OCI-LY3 (cell line): ENCODE results near the gene PCA3.
"Not testable (repeated sequence)": the region's sequence is repeated elsewhere in the genome, so short reads cannot be mapped to it uniquely, and the experiment has no call there.

Experiments used
- H2AFZ ChIP-seq: fragments of 200-600, 300-600 bp; shearing (Covaris generic); 2 replicates; pipeline ENCODE4 v1.6.0; 2014; ENCODE audit warnings: antibody characterized with exemption, low read depth, low read length
- H3K27ac ChIP-seq: fragments of 200-600, 300-600 bp; sonication (generic); 2 replicates; pipeline ENCODE4 v1.5.1; 2014; ENCODE audit warnings: mild to moderate bottlenecking, low read length, moderate library complexity, mixed read lengths
- H3K27me3 ChIP-seq: fragments of 200-600, 300-600 bp; sonication (generic); 2 replicates; pipeline ENCODE4 v1.6.1; 2014; ENCODE audit warnings: low read depth, low read length, mixed read lengths
- H3K36me3 ChIP-seq: fragments of 200-600, 300-600 bp; sonication (generic); replicated peaks from 2 replicates; pipeline ENCODE3; 2014; ENCODE audit warnings: low read depth, low read length, mixed read lengths
- H3K4me1 ChIP-seq: fragments of 300-600, 200-600 bp; sonication (generic); 2 replicates; pipeline ENCODE4 v1.6.1; 2014; ENCODE audit warnings: low read length, mixed read lengths
- H3K4me2 ChIP-seq: fragments of 200-600, 300-600 bp; sonication (generic); 2 replicates; pipeline ENCODE4 v1.6.1; 2014; ENCODE audit warnings: low read length, mixed read lengths
- H3K4me3 ChIP-seq: fragments of 300-600, 200-600 bp; sonication (generic); 2 replicates; pipeline ENCODE4 v1.5.1; 2014; ENCODE audit warnings: antibody characterized with exemption, mild to moderate bottlenecking, low read length, moderate library complexity
- H3K79me2 ChIP-seq: fragments of 300-600, 200-600 bp; shearing (Covaris generic); 2 replicates; pipeline ENCODE4 v1.6.1; 2014; ENCODE audit warnings: mild to moderate bottlenecking, low read length, mixed read lengths
- H3K9ac ChIP-seq: fragments of 300-600, 200-600 bp; shearing (Covaris generic); 2 replicates; pipeline ENCODE4 v1.6.0; 2014; ENCODE audit warnings: mild to moderate bottlenecking, low read length, moderate library complexity
- H3K9me3 ChIP-seq: fragments of 200-600, 300-600 bp; shearing (Covaris generic); 2 replicates; pipeline ENCODE4 v1.6.1; 2014; ENCODE audit warnings: low read length, mixed read lengths; ENCODE audit not compliant: insufficient read depth
- H4K20me1 ChIP-seq: fragments of 200-600, 300-600 bp; sonication (generic); 2 replicates; pipeline ENCODE4 v1.6.1; 2016; ENCODE audit warnings: low read length, mixed read lengths; ENCODE audit not compliant: insufficient read depth
- CTCF ChIP-seq: fragments of 200-600, 300-600 bp; sonication (generic); IDR thresholded peaks from 2 replicates; pipeline ENCODE4 v1.5.1; 2014; ENCODE audit warnings: antibody characterized with exemption, low read length, low read depth
- EZH2phosphoT487 ChIP-seq: fragments of 200-600 bp; shearing (Covaris generic); IDR thresholded peaks from 2 replicates; pipeline ENCODE4 v1.6.1; 2018; ENCODE audit warnings: antibody characterized with exemption, mixed run types, low read depth

Gene PCA3

GRCh38 chr9:76741524-76741923 lies 22.7 kb upstream of the PCA3 start:
- H4K20me1 ChIP-seq, result no peaks in the 10 kb centered on the region

GRCh38 chr9:76742890-76743289 lies 21.3 kb upstream of the PCA3 start:
- not testable (repeated sequence) for H3K27ac ChIP-seq, H3K27me3 ChIP-seq, H4K20me1 ChIP-seq, H3K4me2 ChIP-seq, H3K4me1 ChIP-seq, H3K4me3 ChIP-seq, H3K9me3 ChIP-seq, H3K9ac ChIP-seq, H3K36me3 ChIP-seq, H2AFZ ChIP-seq, H3K79me2 ChIP-seq

More at GRCh38 chr9:76741524-76741923, 22.7 kb upstream of the PCA3 start:
- H3K27me3 ChIP-seq, result peaks cover 18% of the 10 kb centered on the region
- H2AFZ ChIP-seq, result no peak overlapping the region
- H3K9ac ChIP-seq, result no peak overlapping the region
- no peaks in the 10 kb centered on the region for H3K36me3 ChIP-seq
- TF ChIP-seq CTCF (no peak), EZH2phosphoT487 (no peak)
- H3K4me2 ChIP-seq, result no peak overlapping the region
- H3K9me3 ChIP-seq, result peaks cover 5% of the 10 kb centered on the region; the same call in 1 of the 2 replicates
- no peak overlapping the region for H3K27ac ChIP-seq
- no peak overlapping the region for H3K4me3 ChIP-seq
- H3K79me2 ChIP-seq, result no peaks in the 10 kb centered on the region
- H3K4me1 ChIP-seq, result no peaks in the 10 kb centered on the region

- H4K20me1 ChIP-seq, result no peaks in the 10 kb centered on the region
- H3K4me3 ChIP-seq, result no peak overlapping the region
- no peak overlapping the region for H2AFZ ChIP-seq
- no peaks in the 10 kb centered on the region for H3K4me1 ChIP-seq
- H3K9ac ChIP-seq, result no peak overlapping the region
- H3K27me3 ChIP-seq, result no peaks in the 10 kb centered on the region
- H3K27ac ChIP-seq, result no peak overlapping the region
- H3K4me2 ChIP-seq, result no peak overlapping the region
- H3K79me2 ChIP-seq, result no peaks in the 10 kb centered on the region
- no peaks in the 10 kb centered on the region for H3K36me3 ChIP-seq
- peaks cover 5% of the 10 kb centered on the region; the same call in 1 of the 2 replicates for H3K9me3 ChIP-seq
- TF ChIP-seq CTCF (no peak), EZH2phosphoT487 (no peak)
Measured at GRCh38 chr9:76743931-76744330, 20.3 kb upstream of the PCA3 start.

DNA sequence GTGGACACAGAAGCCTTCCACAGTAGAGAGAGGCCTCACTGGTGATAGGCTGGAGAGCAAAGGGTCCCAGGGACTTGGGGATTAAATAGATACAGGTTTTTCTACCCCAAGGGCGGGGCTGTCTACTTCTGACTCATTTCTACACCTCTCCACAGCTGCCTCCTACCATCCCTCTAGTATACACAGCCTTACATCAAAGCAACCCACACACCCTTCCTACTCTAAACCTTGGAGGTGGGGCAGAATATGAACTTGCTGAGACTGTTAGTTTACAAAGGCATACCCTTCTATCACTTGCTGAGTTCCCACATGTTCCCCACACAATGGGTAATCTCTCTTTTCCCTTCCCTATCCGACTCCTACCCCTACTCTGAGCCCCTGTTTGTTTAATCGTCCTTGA lies 19.9 kb upstream of the PCA3 start:
- H3K4me1 ChIP-seq, result no peaks in the 10 kb centered on the region
- no peaks in the 10 kb centered on the region for H3K36me3 ChIP-seq
- H2AFZ ChIP-seq, result no peak overlapping the region
- no peaks in the 10 kb centered on the region for H3K79me2 ChIP-seq
- TF ChIP-seq EZH2phosphoT487 (no peak), CTCF (no peak)
- H3K4me3 ChIP-seq, result no peak overlapping the region
- H3K9ac ChIP-seq, result no peak overlapping the region
- H3K4me2 ChIP-seq, result no peak overlapping the region
- no peaks in the 10 kb centered on the region for H4K20me1 ChIP-seq
- no peaks in the 10 kb centered on the region; the same call in 1 of the 2 replicates for H3K27me3 ChIP-seq
- peaks cover 5% of the 10 kb centered on the region; the same call in 1 of the 2 replicates for H3K9me3 ChIP-seq
- no peak overlapping the region for H3K27ac ChIP-seq

- TF ChIP-seq EZH2phosphoT487 (no peak), CTCF (no peak)
- Histone ChIP-seq H3K4me3 (no peak overlapping the region), H4K20me1 (no peaks in the 10 kb centered on the region), H3K4me1 (peaks cover 11% of the 10 kb centered on the region), H3K27me3 (no peaks in the 10 kb centered on the region; the same call in 1 of the 2 replicates), H3K79me2 (no peaks in the 10 kb centered on the region), H3K9me3 (peaks cover under 1% of the 10 kb centered on the region; the same call in 1 of the 2 replicates), H3K4me2 (no peak overlapping the region), H3K27ac (no peak overlapping the region), H2AFZ (no peak overlapping the region), H3K9ac (no peak overlapping the region), H3K36me3 (no peaks in the 10 kb centered on the region)
Measured at GRCh38 chr9:76751001-76751400, 13.2 kb upstream of the PCA3 start.
